A673 (cell line): ENCODE measurements around the gene WTAP.

Experiments
- CTCF ChIP-seq: fragments of 300-800, 200-600 bp; sonication (generic); conservative IDR thresholded peaks from 2 replicates; pipeline ENCODE4 v1.5.1; 2017; ENCODE audit warnings: low read depth, mild to moderate bottlenecking, antibody characterized with exemption, low read length, moderate library complexity, mixed read lengths
- EZH2 ChIP-seq: fragments of 200-600 bp; sonication (generic); IDR thresholded peaks from 2 replicates; pipeline ENCODE4 v1.6.1; 2017; ENCODE audit warnings: borderline replicate concordance, low read depth, mild to moderate bottlenecking, mixed read lengths, antibody characterized with exemption, low read length; ENCODE audit not compliant: poor library complexity, severe bottlenecking

GRCh38 chr6:159759645-159760044 is 32.3 kb downstream of the WTAP start:
- TF ChIP-seq CTCF (no peak), EZH2 (no peak)
